Measurements from ENCODE around the gene GVQW3.

DNA sequence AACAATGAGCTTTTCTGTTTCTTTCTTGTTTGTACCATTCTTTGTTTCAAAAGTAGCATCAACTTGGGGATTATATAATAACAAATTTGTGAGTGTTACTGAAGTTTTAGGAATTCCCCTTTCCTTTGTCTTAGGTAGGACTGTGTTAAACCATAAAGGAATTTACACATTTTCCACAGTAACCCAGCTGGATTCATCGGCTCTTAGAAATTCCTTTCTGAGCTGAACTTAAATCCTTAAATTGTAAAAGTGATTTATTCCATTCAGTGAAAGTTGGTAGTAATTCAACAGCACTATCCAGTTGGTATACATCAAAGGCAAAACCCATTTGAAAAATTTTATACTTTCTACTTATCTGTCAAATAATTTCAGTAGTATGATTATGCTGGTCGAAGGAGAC lies 75.4 kb downstream of the GVQW3 start:
- no peak for TF ChIP-seq CTCF (IDR thresholded peaks at IDR 0.05)
- TF ChIP-seq POLR2A (IDR thresholded peaks at IDR 0.05), result no peak

Measured in heart left ventricle (tissue), 13 donors.